H4 (cell line): ENCODE results near the gene SLC43A2. TPM values are rescaled to one million over a fixed set of nuclear protein-coding genes. Genes with fewer than 3 reads are reported as not detected.
"Not testable (repeated sequence)": the region's sequence is repeated elsewhere in the genome, so short reads cannot be mapped to it uniquely, and the experiment has no call there.

Source experiments
- DNase-seq: peaks from one replicate; pipeline ENCODE4 v3.0.0-alpha.2; 2015; ENCODE audit warnings: low spot score
- total RNA-seq: library from RNA; depleted of rRNA; stranded (reverse); fragments of >200 nt; shearing (Covaris generic); gene quantifications from 2 replicates; pipeline ENCODE4 v1.2.3, GENCODE V29; 2014; rRNA removed

SLC43A2 gene
- total RNA-seq = 2.9 and 4.7 TPM in 2 replicates

- DNase-seq = peak; percentile 67
Observed at GRCh38 chr17:1627982-1628855, at the start of gene SLC43A2. SLC43A2 (minus strand) TSS chr17:1628834; CDS start chr17:1627874, 960 bp downstream.

DNA sequence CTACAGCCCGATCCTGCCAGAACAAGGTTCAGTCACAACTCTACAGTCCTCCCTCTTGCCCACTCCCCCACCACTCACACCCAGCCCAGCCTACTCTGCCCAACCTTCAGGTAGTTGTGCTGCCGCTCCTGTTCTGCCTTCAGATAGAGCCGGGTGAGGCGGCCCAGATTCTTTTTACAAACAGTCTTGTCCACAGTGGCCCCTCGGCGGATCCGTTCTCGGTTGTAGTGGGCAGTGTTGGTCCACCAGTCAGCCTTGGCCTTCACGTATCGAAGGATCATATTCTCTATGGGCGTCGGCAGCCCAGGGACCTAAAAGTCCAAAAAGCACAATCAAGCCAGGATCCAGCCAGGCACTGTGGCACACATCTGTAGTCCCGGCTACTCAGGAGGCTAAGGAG lies 47.8 kb upstream of the SLC43A2 start:
- no peak for DNase-seq

DNA sequence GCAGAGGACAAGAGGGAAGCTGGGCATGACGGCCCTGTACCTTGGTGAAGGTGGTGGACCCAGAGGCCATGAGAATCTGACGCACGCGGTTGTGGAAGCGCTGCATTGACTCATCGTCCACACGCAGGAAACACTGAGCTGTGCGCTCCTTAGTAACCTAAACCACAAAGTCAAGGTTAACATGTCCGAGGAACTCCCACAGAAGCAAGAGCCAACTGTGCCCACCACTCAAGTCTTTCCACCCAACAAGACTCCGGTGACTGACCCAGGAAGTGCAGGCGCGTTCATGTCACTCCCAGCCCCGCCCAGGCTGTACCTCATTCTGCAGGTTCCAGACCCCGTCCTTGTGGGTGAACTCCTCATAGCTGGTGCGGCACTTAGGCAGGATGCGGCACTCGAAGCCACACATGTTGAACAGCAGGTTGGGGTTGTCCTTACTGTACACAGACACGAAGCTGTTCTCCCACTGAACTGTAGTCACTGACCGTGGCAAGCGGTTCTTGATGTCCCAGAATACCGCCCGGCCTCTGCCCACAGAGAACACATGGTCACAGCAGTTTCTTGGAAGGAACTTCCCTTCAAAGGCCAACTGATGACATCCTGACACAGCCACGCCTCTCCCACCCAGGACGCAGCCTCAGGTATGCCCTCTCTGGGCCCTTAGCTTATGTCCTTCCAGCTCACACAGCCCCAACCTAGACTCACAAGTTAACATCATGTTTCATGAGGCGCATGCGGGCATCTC lies 44.6 kb upstream of the SLC43A2 start:
- DNase-seq = no peak

- DNase-seq = not testable (repeated sequence)
Observed at GRCh38 chr17:1663934-1664333, 35.3 kb upstream of the SLC43A2 start.

DNA sequence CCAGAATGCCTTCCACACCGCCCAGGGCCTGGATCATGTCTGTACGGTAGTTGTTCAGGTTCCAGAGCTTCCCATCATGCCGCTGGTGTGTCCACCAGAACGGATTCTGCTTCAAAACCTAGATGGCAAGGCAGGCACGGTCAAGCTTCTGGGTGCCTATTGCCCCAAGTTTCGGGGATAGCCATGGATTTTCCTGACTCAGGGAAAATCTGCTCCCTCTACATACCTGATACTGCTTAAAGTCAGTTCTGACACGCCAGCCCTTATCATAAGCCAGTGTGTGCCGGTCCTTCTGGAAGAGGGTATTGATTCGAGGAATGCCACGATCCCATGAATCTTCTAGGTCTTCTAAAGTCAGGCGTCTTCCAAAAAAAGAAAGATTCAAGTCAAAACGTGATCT lies 32.4 kb upstream of the SLC43A2 start:
- DNase-seq = no peak

- no peak for DNase-seq
Observed at GRCh38 chr17:1658100-1658499, 29.5 kb upstream of the SLC43A2 start.

- no peak for DNase-seq
Observed at GRCh38 chr17:1653735-1654134, 25.1 kb upstream of the SLC43A2 start.

DNA sequence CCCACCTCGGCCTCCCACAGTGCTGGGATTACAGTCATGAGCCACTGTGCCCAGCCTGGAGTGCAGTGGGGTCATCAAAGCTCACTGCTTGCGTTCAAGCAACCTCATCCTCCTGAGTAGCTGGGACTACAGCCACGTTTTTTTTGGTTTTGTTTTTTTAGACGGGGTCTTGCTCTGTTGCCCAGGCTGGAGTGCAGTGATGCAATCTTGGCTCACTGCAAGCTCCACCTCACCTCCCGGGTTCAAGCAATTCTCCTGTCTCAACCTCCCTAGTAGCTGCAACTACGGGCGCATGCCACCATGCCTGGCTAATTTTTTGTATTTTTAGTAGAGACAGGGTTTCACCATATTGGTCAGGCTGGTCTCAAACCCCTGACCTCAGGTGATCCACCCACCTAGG lies 24.2 kb upstream of the SLC43A2 start:
- not testable (repeated sequence) for DNase-seq

DNA sequence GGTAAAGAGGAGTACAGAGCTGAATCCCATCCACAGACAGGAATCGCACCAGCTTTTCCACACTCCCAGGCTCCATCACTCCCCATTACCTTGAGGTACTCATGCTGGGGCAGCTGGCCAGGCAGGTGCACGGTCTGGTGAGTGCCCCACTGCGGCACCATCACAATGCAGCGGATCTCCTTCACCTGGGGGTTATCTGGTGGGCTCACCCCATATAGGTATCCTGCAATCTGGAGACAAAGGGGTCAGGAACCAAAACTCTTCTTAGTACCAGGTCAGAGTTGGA lies 22.9 kb upstream of the SLC43A2 start:
- DNase-seq = no peak

GRCh38 chr17:1650731-1651558 lies 22.3 kb upstream of the SLC43A2 start:
- DNase-seq = no peak

GRCh38 chr17:1649844-1650501 lies 21.3 kb upstream of the SLC43A2 start, which contains the start of gene RILP:
RILP (minus strand) TSS chr17:1649866; CDS start chr17:1649804, 62 bp downstream.
- peak; percentile 58 for DNase-seq

- peak; percentile 93 for DNase-seq
Observed at GRCh38 chr17:1648963-1649843, 20.6 kb upstream of the SLC43A2 start.

- no peak for DNase-seq
Observed at GRCh38 chr17:1648173-1648962, 19.7 kb upstream of the SLC43A2 start.

DNA sequence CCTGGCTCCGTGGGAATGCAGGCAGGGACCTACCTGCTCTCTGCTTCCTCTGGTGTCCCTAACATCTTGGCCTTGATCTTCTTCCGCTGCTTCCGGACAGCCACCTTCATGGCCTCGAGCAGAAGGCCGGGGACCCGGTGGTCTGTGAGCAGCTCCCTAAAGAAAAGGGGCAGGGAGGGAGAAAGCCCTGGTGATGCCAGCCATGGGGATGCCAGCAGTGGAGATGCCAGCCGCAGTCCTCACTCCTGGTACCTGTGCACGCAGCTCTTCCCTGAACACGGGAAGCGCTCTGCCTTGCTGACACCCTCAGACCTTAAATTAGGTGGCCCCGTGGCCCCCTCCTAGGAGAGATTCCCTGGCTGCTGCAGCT lies 19.2 kb upstream of the SLC43A2 start:
- no peak for DNase-seq

- no peak for DNase-seq
Observed at GRCh38 chr17:1646199-1646875, 17.7 kb upstream of the SLC43A2 start.

GRCh38 chr17:1645207-1646171 lies 16.9 kb upstream of the SLC43A2 start, which contains the start of gene SCARF1:
SCARF1 (minus strand) TSS chr17:1645732; CDS start chr17:1645697, 35 bp downstream.
- no peak for DNase-seq

GRCh38 chr17:1644493-1645206 lies 16.0 kb upstream of the SLC43A2 start:
- DNase-seq = peak; percentile 45
